GM06990 (cell line): ENCODE measurements around the gene ANKMY1.

Experiments used
- DNase-seq: peaks from one replicate; pipeline ENCODE4 v3.0.0-alpha.2; 2011; ENCODE audit not compliant: insufficient read length; ENCODE audit errors: extremely low read depth
- H3K27me3 ChIP-seq: replicated peaks from 2 replicates; pipeline ENCODE4 v1.6.0; 2011; ENCODE audit warnings: low read length; ENCODE audit not compliant: control insufficient read depth, insufficient read depth
- H3K36me3 ChIP-seq: 2 replicates; pipeline ENCODE4 v1.5.1; 2011; ENCODE audit warnings: low read length; ENCODE audit not compliant: control insufficient read depth, insufficient read depth
- H3K4me3 ChIP-seq: replicated peaks from 2 replicates; pipeline ENCODE4 v1.5.1; 2011; ENCODE audit warnings: low read depth, mild to moderate bottlenecking, control low read depth, low read length
- TF ChIP-seq, protein P1 (sequence below): IDR thresholded peaks from 2 replicates; pipeline ENCODE4 v1.5.1; 2011; ENCODE audit warnings: low read length, control low read depth, mild to moderate bottlenecking, inconsistent platforms; ENCODE audit not compliant: insufficient read depth, poor library complexity, severe bottlenecking

Gene ANKMY1

DNA sequence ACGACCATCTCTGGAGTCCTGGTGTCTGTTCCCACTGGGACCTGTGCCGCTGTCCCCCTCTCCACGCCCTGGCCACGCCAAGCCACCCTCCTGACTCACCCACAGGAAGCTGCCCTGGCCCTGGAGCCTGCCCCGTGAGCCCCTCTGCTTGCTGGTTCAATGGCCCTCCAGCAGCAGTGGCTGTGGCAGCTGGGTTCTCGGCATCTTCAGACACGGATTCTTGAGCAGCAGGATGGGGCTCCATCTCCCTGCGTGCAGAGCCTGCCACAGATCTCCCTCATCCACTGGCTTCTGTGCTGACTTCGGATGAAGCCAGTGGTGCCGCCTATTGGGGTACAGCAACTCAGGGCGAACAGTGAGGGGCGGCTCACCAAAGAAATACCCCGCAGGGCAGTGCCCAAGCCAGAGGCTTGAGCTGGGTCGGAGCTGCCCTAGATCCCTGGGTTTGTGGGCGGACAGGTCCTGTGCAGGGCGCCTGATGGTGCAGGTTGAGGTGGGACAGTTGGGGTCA lies 42.7 kb upstream of the ANKMY1 start:
- Histone ChIP-seq H3K4me3 (no peak overlapping the region), H3K36me3 (peaks cover 19% of the 10 kb centered on the region)

DNA sequence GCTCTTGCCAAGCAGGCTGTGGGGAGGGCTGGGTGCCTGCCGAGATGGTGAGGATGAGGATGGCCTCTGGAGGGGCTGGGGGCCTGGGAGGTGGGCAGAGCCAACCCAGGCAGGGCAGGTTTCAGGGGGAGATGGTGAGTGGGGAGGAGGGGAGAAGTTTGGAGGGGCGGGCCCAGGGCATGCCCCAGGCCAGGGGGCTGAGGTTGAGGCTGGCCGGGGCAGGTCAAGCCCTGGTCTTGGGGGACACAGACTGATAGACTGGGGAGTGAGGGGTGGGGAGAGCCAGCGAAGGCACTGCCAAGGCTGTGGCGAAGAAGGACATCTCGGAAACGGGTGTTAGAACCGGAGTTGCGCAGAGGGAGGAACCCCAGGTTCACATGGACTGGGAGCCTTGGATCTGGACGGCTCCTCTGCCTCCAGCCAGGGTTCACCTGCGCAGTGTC lies 41.4 kb upstream of the ANKMY1 start:
- H3K27me3 ChIP-seq: no peaks in the 10 kb centered on the region
- H3K36me3 ChIP-seq: peaks cover 23% of the 10 kb centered on the region
- H3K4me3 ChIP-seq: no peak overlapping the region
- no peak for DNase-seq
- TF ChIP-seq, protein P1, sequence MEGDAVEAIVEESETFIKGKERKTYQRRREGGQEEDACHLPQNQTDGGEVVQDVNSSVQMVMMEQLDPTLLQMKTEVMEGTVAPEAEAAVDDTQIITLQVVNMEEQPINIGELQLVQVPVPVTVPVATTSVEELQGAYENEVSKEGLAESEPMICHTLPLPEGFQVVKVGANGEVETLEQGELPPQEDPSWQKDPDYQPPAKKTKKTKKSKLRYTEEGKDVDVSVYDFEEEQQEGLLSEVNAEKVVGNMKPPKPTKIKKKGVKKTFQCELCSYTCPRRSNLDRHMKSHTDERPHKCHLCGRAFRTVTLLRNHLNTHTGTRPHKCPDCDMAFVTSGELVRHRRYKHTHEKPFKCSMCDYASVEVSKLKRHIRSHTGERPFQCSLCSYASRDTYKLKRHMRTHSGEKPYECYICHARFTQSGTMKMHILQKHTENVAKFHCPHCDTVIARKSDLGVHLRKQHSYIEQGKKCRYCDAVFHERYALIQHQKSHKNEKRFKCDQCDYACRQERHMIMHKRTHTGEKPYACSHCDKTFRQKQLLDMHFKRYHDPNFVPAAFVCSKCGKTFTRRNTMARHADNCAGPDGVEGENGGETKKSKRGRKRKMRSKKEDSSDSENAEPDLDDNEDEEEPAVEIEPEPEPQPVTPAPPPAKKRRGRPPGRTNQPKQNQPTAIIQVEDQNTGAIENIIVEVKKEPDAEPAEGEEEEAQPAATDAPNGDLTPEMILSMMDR: no peak

More for the DNA sequence above, 42.7 kb upstream of the ANKMY1 start:
- H3K27me3 ChIP-seq: no peaks in the 10 kb centered on the region
- DNase-seq: no peak
- TF ChIP-seq, protein P1: no peak

DNA sequence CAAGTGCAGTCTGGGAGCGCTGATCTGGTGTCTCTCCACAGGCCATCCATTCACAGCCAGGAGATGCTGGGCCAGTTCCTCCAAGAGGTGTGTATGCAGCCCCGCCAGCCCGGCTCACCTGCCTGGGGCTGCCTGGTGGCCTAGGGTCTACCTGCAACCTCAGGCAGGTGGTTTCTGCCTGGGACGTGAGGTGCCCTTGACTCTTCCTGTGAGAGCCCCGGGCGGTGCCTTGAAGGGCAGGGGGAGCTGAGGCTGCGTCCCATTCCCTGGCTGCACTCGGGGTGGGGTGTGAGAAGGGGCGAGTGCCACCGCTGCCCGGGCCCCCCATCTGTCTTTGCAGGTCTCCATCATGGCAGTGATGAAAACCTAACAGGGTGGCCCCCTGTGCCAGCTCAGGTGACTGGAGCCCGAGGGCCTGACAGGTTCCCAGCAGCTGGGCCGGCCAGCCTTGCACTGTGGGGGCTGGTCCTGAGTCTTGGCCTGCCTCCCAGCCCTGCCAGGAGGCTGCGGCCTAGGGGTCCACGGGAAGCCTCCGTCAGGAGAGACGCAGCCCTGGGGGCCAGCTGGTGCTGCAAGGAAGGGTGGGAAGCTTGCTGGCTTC lies 40.6 kb upstream of the ANKMY1 start:
- Histone ChIP-seq H3K36me3 (peaks cover 30% of the 10 kb centered on the region), H3K4me3 (no peak overlapping the region), H3K27me3 (no peaks in the 10 kb centered on the region)
- DNase-seq: no peak
- TF ChIP-seq, protein P1: no peak

DNA sequence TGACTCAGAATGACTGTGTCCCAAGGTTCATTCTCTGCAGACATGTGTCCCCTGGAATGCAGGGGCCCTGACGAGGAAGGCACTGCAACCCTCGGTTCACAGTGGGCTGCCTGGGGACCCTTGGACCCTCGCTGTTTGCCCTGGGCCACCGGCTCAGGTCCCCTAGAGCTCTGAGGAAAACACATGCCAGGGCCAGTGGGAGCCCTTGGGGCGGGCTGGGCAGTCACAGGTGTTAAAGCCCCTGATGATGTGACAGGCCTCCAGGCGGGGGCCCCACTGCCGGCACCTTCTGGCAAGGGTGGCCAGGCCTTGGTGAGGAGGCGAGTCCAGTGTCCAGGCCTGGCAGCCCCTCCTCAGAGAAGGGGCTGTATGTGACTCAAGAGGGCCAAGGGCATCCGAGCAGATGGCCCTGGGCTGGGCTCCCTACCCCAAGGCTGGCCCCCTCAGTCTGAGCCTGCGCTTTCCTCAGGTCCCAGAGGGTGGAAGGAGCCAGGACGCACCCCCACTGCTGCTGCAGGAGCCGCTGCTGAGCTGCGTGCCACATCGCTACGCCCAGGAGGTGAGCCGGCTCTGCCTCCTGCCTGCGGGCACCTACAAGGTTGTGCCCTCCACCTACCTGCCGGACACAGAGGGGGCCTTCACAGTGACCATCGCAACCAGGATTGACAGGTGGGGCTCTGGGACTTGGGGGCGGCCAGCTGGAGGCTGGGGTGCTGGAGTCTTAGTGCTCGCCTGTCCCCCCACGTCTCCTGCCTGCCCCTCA lies 39.8 kb upstream of the ANKMY1 start:
- TF ChIP-seq, protein P1: no peak
- Histone ChIP-seq H3K36me3 (peaks cover 35% of the 10 kb centered on the region), H3K4me3 (no peak overlapping the region), H3K27me3 (no peaks in the 10 kb centered on the region)
- DNase-seq: no peak

DNA sequence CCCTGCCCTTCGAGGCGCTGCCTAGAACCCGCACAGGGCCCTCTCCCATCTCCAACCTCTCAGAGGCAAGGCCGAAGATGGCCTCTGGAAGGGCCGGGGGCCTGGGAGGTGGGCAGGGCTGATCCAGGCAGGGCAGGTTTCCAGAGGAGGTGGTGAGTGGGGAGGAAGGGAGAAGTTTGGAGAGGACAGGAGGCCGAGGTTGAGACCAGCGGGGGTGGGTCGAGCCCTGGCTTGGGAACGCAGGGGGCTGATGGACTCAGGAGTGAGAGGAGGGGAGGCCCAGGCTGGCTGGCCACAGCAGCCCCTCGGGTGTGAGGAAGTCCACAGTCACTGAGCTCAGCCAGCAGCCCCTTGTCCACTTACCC lies 39.2 kb upstream of the ANKMY1 start:
- Histone ChIP-seq H3K36me3 (peaks cover 38% of the 10 kb centered on the region), H3K27me3 (no peaks in the 10 kb centered on the region), H3K4me3 (no peak overlapping the region)
- TF ChIP-seq, protein P1: no peak
- no peak for DNase-seq
